PC-3 (cell line): Measurements from ENCODE around the gene SEMA6B.

Experiments
- CTCF ChIP-seq: fragments of 300-600 bp; sonication (generic); conservative IDR thresholded peaks from 2 replicates; pipeline ENCODE4 v1.5.1; 2017; ENCODE audit warnings: antibody characterized with exemption, low read depth, mild to moderate bottlenecking, low read length
- EZH2phosphoT487 ChIP-seq: fragments of 300-600 bp; sonication (generic); IDR thresholded peaks from 2 replicates; pipeline ENCODE4 v1.6.1; 2018; ENCODE audit warnings: mild to moderate bottlenecking, antibody characterized with exemption, low read length, borderline replicate concordance

- TF ChIP-seq CTCF (no peak), EZH2phosphoT487 (no peak)
These were observed 9.5 kb downstream of the SEMA6B start for GRCh38 chr19:4550018-4550417.
